ENCODE measurements around the gene TMEM106C. TPM values are rescaled to one million over a fixed set of nuclear protein-coding genes. Genes with fewer than 3 reads are reported as not detected.

Gene TMEM106C
- total and polyA plus RNA-seq, 12 donors: 24.6 to 119 (median 52.0) TPM

DNA sequence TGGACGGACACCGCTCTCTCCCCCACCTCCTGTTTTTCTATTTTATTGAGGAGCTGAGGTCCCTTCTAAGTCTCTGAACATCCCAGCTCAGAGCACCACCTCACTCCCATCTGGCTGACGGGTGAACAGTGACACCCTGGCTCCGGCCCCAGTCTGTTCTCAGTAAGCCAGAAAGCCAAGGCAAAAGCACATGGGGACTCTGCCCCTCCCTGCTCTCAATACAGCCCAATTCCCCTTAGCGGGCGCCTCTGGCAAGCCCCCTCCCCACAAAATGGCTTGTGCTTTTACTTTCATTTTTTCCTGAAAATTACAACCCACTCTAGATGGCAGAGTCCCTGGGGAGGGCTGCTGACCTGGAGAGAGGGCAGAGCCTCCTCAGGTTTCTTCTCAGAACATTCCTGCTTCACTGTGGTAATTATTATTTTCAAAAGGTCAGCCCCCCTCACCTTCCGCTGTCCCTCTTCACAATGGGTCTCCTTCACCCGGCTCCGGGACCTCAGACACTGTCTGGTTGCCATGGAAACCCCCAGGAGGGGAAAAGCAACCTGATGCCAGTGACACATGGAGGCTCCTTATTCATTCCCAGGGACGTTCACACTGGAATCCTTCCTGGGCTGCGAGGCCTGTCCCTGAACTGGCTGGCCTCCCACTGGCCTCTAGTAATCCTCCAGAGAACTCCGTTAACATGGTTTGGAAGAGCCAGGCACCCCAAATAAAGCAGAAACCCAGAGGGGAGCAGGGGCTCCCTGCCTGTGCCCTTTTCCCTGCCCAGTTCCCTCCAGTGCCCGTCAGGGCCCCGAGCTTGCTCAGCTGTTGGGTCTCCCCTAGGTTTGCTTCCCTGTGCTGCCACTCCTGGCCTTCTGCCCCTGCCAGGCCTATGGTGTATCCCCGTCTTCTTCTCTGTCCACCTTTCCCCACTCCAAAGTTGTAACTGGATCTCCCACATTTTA lies 25.0 kb downstream of the TMEM106C start:
- no peak overlapping the region for H3K4me3 ChIP-seq
- 59 to 71% (median 64%) methylated on average over 13 to 15 of the region's 15 CpGs for WGBS, 4 donors
- intact Hi-C loops (cut with DNase I): no loop called here
- peaks cover 0 to 4% of the 10 kb centered on the region in 2 donors for H3K4me1 ChIP-seq (replicated peaks in 1 of 2)
- H3K27ac ChIP-seq: no peak overlapping the region
- H3K36me3 ChIP-seq (replicated peaks in 1 of 2): no peaks in the 10 kb centered on the region
- peak in 2 of 7 donors; percentile 23 to 36 for DNase-seq
- TF ChIP-seq, protein P1, sequence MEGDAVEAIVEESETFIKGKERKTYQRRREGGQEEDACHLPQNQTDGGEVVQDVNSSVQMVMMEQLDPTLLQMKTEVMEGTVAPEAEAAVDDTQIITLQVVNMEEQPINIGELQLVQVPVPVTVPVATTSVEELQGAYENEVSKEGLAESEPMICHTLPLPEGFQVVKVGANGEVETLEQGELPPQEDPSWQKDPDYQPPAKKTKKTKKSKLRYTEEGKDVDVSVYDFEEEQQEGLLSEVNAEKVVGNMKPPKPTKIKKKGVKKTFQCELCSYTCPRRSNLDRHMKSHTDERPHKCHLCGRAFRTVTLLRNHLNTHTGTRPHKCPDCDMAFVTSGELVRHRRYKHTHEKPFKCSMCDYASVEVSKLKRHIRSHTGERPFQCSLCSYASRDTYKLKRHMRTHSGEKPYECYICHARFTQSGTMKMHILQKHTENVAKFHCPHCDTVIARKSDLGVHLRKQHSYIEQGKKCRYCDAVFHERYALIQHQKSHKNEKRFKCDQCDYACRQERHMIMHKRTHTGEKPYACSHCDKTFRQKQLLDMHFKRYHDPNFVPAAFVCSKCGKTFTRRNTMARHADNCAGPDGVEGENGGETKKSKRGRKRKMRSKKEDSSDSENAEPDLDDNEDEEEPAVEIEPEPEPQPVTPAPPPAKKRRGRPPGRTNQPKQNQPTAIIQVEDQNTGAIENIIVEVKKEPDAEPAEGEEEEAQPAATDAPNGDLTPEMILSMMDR (IDR thresholded peaks at IDR 0.05): no peak
- TF ChIP-seq POLR2A (IDR thresholded peaks at IDR 0.05): no peak
- H3K27me3 ChIP-seq: no peaks in the 10 kb centered on the region
- H3K9me3 ChIP-seq (replicated peaks in 1 of 3): no peaks in the 10 kb centered on the region

DNA sequence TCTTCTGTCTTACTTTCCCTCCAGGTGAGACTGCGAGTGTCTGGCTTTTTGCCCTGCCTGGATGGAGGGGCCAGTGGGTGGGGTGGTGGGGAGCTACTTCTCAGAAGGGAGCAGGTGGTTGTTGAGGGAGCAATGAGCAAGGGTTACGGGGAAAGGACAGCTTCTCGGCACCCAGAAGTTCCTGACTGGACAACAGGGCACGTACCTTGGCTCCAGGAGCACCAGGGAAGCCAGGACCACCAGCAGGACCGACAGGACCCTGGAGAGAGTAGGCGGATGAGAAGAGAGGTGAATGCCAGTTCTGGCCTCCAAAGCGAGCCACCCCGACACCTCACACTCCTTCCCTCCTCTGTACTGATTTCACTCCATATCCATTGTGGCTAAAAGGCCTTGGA lies 25.6 kb downstream of the TMEM106C start:
- intact Hi-C loops (cut with DNase I): no loop called here
- no peak overlapping the region for H3K27ac ChIP-seq
- WGBS, 4 donors: 92 to 96% (median 96%) methylated on average over 7 to 8 of the region's 8 CpGs
- no peaks in the 10 kb centered on the region for H3K36me3 ChIP-seq (replicated peaks in 1 of 2)
- no peak for TF ChIP-seq POLR2A (IDR thresholded peaks at IDR 0.05)
- TF ChIP-seq, protein P1 (IDR thresholded peaks at IDR 0.05): no peak
- H3K4me1 ChIP-seq (replicated peaks in 1 of 2): peaks cover 0 to 4% of the 10 kb centered on the region in 2 donors
- no peak for DNase-seq
- no peaks in the 10 kb centered on the region for H3K27me3 ChIP-seq
- H3K4me3 ChIP-seq: no peak overlapping the region
- H3K9me3 ChIP-seq (replicated peaks in 1 of 3): no peaks in the 10 kb centered on the region

DNA sequence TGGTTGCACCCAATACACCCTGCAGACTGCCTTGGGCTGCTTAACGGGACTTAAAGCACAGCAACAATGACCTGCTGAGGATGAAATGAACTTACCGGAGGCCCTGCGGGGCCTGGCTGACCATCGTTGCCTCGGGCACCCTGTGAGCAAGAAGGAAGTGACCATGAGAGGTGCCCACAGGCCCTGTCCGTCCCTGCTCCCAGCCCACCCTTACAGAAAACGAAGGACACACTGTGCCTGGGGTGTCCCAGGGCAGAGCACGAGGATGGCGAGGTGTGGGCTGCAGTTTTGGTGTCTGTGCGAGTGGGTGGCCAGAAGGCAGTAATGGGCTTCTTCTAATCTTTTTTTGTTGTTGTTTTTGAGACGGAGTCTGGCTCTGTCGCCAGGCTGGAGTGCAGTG lies 26.3 kb downstream of the TMEM106C start:
- Histone ChIP-seq H3K4me3 (no peak overlapping the region), H3K9me3 (replicated peaks in 1 of 3) (no peaks in the 10 kb centered on the region), H3K27ac (no peak overlapping the region), H3K36me3 (replicated peaks in 1 of 2) (no peaks in the 10 kb centered on the region), H3K4me1 (replicated peaks in 1 of 2) (peaks cover 0 to 4% of the 10 kb centered on the region in 2 donors), H3K27me3 (no peaks in the 10 kb centered on the region)
- DNase-seq: no peak
- intact Hi-C loops (cut with DNase I): no loop called here
- TF ChIP-seq, protein P1 (IDR thresholded peaks at IDR 0.05): no peak
- TF ChIP-seq POLR2A (IDR thresholded peaks at IDR 0.05): no peak
- WGBS, 4 donors: 85 to 90% (median 89%) methylated on average over 11 to 12 of the region's 12 CpGs

DNA sequence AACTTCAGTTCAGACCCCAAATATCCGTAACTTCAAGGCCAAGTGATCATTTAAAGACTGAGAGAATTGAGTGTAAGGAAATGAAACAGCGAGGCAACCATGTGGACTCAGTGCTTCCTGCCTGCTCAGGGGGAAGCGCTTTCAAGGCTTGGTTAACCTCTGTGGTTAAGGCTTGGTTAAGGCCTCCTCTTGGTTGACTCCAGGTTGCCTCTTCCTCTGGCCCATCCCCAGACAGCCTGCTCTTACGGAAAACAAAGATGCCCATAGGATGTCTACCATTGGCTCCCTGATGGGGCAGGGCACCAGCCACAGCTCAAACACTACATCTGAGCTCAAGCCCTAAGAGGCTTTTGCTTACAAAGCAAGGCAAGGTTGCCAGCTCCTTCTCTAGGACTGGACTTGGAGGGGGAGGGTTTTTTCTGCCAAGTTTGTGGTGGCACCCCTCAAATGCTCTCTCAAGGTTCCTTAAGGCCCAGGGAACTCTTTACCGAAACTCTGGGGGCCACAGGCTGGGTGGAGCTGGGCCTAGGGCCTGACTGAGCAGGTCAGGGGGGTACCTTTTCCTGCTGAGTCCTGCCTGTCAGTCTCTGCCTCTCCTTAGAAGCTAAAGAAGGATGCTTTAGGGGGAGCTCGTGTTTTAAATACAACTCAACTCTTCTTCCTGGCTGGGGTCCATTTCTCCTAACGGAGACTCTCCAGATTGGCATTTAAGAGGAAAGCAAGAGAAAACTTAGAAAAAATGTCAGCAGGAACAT lies 27.1 kb downstream of the TMEM106C start:
- Histone ChIP-seq H3K4me1 (replicated peaks in 1 of 2) (peaks cover 0 to 4% of the 10 kb centered on the region in 2 donors), H3K36me3 (replicated peaks in 1 of 2) (no peaks in the 10 kb centered on the region), H3K27ac (no peak overlapping the region), H3K27me3 (no peaks in the 10 kb centered on the region), H3K4me3 (no peak overlapping the region), H3K9me3 (replicated peaks in 1 of 3) (no peaks in the 10 kb centered on the region)
- TF ChIP-seq, protein P1 (IDR thresholded peaks at IDR 0.05): no peak
- TF ChIP-seq POLR2A (IDR thresholded peaks at IDR 0.05): no peak
- intact Hi-C loops (cut with DNase I): no loop called here
- WGBS, 4 donors: 77 to 84% (median 82%) methylated on average over 7 of the region's 7 CpGs
- no peak for DNase-seq

Measured in adrenal gland (tissue), 12 donors.